Measurements from ENCODE around the gene TPTE.
"Not testable (repeated sequence)": the region's sequence is repeated elsewhere in the genome, so short reads cannot be mapped to it uniquely, and the experiment has no call there.

The TPTE gene

GRCh38 chr21:10521091-10521598 lies at the start of gene TPTE:
TPTE (plus strand) TSS chr21:10521583; CDS start chr21:10538724, 17,141 bp downstream.
- DNase-seq (ENCODE audit: low spot score) = no peak

- DNase-seq (ENCODE audit: low spot score) = not testable (repeated sequence)
Observed at GRCh38 chr21:10471999-10472398, 49.4 kb upstream of the TPTE start.

DNA sequence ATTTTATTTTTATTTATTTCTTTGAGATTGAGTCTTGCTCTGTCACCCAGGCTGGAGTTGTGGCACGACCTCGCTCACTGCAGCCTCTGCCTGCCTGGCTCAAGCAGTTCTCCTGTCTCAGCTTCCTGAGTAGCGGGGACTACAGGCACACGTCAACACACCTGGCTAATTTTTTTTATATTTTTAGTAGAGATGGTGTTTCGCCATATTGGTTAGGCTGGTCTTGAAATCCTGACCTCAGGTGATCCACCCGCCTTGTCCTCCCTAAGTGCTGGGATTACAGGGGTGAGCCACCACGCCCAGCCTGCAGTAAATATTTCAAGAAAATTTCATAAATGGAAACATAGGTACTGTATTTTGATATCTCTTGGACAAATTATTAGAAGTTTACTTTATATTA lies 43.6 kb upstream of the TPTE start:
- not testable (repeated sequence) for DNase-seq (ENCODE audit: low spot score)

DNA sequence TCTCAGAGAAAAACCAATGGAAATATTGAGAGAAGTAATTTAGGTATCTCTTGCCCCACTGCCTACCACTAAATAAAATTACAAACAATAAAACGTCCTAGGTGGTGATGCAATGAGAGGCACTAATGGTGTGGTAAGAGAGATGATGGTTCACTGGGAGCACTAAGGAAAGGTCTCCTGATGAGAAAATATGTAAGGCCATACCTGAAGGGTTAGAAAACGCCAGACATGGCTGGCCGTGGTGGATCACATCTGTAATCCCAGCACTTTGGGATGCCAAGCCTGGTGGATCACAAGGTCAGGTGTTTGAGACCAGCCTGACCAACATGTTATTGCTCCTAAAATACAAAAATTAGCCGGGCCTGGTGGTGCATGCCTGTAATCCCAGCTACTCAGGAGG lies 41.5 kb upstream of the TPTE start:
- DNase-seq (ENCODE audit: low spot score) = not testable (repeated sequence)

DNA sequence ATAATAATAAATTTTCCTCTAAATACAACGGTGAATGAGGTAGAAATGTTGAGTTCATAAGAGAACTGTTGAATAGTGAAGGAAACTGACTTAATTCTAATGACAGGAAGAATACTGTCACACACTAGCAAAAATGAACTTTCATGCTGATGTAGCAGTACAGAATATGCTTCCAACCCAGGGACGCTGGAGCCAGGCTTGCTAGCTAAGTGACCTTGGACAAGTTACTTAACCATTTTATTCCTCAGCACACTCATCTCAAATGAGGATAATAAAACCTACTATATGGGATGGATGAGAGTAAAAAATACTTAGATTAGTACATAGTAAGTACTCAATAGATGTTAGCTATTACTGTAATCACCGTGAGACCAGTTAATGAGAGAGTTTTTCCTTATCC lies 36.5 kb upstream of the TPTE start:
- DNase-seq (ENCODE audit: low spot score) = not testable (repeated sequence)

DNA sequence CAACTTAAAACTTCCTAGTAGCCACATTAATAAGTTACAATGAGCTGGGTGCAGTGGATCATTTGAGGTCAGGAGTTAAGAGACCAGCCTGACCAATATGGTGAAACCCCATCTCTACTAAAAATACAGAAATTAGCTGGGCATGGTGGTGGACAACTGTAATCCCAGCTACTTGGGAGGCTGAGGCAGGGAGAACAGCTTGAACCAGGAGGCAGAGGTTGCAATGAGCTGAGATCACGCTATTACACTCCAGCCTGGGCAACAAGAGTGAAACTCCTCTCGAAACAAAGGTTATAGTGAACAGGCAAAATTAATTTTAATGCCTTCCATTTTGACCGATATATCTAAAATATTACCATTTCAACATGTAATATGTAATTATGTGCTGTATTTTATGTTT lies 30.9 kb upstream of the TPTE start:
- DNase-seq (ENCODE audit: low spot score) = not testable (repeated sequence)

- no peak for DNase-seq (ENCODE audit: low spot score)
Observed at GRCh38 chr21:10511116-10511515, 10.3 kb upstream of the TPTE start.

DNA sequence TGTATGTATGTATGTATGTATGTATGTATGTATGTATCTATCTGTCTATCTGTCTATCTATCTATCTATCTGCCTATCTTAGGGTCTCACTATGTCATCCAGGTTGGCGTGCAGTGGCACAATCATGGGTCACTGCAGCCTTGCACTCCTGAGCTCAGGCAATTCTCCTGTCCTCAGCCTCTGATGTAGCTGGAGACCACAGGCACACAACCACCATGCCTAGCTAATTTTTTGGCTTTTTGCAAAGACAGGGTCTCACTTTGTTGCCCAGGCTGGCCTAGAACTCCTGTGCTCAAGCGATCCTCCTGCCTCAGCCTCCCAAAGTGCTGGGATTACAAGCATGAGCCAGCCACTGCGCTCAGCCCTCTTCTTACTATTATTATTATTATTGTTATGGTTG lies 4.5 kb upstream of the TPTE start:
- DNase-seq (ENCODE audit: low spot score) = not testable (repeated sequence)

- not testable (repeated sequence) for DNase-seq (ENCODE audit: low spot score)
Observed at GRCh38 chr21:10517904-10518303, 3.5 kb upstream of the TPTE start.

GRCh38 chr21:10521835-10522500 lies 585 bp downstream of the TPTE start:
- not testable (repeated sequence) for DNase-seq (ENCODE audit: low spot score)

GRCh38 chr21:10539956-10540355 lies 18.6 kb downstream of the TPTE start:
- no peak for DNase-seq (ENCODE audit: low spot score)

DNA sequence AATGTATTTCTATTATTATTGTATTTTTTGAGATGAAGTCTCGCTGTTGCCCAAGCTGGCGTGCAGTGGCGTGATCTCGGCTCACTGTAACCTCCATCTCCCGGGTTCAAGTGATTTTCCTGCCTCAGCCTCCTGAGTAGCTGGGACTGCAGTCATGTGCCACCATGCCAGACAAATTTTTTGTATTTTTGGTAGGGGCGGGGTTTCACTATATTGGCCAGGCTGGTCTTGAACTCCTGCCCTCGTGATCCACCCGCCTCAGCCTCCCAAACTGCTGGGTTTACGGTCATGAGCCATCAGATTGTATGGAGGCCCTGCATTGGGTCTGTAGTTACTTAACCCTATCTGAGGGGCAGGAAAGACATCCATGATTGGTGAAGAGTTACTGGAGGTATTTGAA lies 23.0 kb downstream of the TPTE start:
- not testable (repeated sequence) for DNase-seq (ENCODE audit: low spot score)

GRCh38 chr21:10547868-10548267 lies 26.5 kb downstream of the TPTE start:
- not testable (repeated sequence) for DNase-seq (ENCODE audit: low spot score)

- not testable (repeated sequence) for DNase-seq (ENCODE audit: low spot score)
Observed at GRCh38 chr21:10548331-10548954, 27.1 kb downstream of the TPTE start.

- DNase-seq (ENCODE audit: low spot score) = not testable (repeated sequence)
Observed at GRCh38 chr21:10570803-10571202, 49.4 kb downstream of the TPTE start.

GRCh38 chr21:10574531-10575310 lies 53.3 kb downstream of the TPTE start:
- DNase-seq (ENCODE audit: low spot score) = not testable (repeated sequence)

DNA sequence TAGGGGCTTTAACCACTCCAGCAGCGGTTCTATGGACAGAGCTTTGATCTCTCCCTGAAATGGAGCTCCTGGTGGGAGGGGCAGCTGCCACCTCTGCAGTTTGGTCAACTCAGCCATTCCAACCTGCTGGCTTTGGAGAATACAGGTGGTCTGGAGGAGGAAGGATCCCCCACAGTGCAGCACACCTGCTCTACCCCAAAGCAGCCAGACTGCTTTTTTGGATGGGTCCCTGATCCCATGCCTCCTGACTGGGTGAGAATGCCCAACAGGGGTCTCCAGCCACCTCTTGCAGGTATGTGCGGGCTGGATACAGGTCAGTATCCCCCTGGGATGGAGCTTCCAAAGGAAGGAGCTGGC lies 53.9 kb downstream of the TPTE start:
- DNase-seq (ENCODE audit: low spot score) = no peak

GRCh38 chr21:10578910-10579309 lies 57.5 kb downstream of the TPTE start:
- not testable (repeated sequence) for DNase-seq (ENCODE audit: low spot score)

DNA sequence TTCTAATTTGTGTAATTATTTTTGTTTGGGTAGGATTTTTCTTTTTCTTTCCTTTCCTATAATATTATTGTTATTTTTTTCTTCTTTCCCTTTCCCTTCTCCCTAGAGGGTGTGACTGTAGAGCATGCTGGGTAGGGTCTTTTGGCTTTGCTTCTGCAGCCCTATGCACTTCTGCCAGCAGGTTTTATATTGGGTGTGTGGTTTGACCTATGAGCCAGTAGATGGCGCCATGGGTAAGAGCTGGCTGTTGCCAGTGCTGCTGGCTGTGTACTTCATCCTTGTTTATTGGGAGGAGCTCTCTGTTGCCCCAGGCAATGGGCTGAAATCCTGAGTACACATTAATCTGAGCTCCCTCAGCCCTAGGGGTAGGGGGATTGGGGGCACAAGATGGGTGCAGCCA lies 67.7 kb downstream of the TPTE start:
- DNase-seq (ENCODE audit: low spot score) = not testable (repeated sequence)

- DNase-seq (ENCODE audit: low spot score) = not testable (repeated sequence)
Observed at GRCh38 chr21:10607074-10607473, 85.7 kb downstream of the TPTE start.

DNA sequence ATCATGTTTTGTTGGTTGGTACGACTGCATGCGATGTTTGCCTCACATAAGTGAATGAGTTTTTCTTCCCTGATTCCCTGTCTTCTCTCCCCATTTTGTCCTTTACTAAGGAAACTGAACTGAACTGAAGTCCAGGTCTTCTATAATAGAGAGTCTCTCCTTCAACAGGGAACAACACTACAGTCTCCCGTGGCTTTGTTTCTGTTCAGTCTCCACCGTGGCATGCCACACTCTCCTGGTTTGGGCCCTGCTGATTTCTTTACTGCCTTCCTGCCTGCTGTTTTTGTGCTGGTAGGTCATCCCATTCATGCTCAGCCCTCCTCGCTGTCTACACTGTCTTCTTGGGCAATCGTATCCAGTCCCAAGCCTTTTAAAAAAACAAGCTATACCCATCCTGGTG lies 92.9 kb downstream of the TPTE start:
- not testable (repeated sequence) for DNase-seq (ENCODE audit: low spot score)

GRCh38 chr21:10616061-10616460 lies 94.7 kb downstream of the TPTE start:
- not testable (repeated sequence) for DNase-seq (ENCODE audit: low spot score)

- DNase-seq (ENCODE audit: low spot score) = no peak
Observed at GRCh38 chr21:10616535-10616934, 95.2 kb downstream of the TPTE start.

Measured in putamen (tissue), 1 donor.